Ovary (tissue), 3 donors: ENCODE measurements around the gene IL9R.
"Not testable (repeated sequence)": the region's sequence is repeated elsewhere in the genome, so short reads cannot be mapped to it uniquely, and the experiment has no call there.

Source experiments
- EP300 ChIP-seq: sonication (generic); formaldehyde crosslinking; IDR thresholded peaks from one replicate; pipeline ENCODE4 v1.6.1; 2017; ENCODE audit warnings: antibody characterized with exemption
- POLR2A ChIP-seq: fragments of 450-650 bp; IDR thresholded peaks from one replicate; pipeline ENCODE4 v1.6.1; 2017; ENCODE audit warnings: antibody characterized with exemption, mild to moderate bottlenecking, moderate library complexity
- TF ChIP-seq, protein P1 (sequence below), 3 donors: fragments of 450-650 bp in 2 of 3; fragments of 200-600 bp in 1 of 3; IDR thresholded peaks; one replicate each; pipeline versions ENCODE4 v1.5.1 to v1.8.0; 2016 to 2022; ENCODE audit warnings: antibody characterized with exemption in 3 of 3, mild to moderate bottlenecking in 1 of 3
- donor health status: DM: no; HTN: no; CAD: no.

GRCh38 chrX:156019846-156020245, 22.4 kb downstream of the IL9R start:
- not testable (repeated sequence) for TF ChIP-seq POLR2A, EP300
- TF ChIP-seq, protein P1, sequence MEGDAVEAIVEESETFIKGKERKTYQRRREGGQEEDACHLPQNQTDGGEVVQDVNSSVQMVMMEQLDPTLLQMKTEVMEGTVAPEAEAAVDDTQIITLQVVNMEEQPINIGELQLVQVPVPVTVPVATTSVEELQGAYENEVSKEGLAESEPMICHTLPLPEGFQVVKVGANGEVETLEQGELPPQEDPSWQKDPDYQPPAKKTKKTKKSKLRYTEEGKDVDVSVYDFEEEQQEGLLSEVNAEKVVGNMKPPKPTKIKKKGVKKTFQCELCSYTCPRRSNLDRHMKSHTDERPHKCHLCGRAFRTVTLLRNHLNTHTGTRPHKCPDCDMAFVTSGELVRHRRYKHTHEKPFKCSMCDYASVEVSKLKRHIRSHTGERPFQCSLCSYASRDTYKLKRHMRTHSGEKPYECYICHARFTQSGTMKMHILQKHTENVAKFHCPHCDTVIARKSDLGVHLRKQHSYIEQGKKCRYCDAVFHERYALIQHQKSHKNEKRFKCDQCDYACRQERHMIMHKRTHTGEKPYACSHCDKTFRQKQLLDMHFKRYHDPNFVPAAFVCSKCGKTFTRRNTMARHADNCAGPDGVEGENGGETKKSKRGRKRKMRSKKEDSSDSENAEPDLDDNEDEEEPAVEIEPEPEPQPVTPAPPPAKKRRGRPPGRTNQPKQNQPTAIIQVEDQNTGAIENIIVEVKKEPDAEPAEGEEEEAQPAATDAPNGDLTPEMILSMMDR (IDR thresholded peaks at IDR 0.05) = not testable (repeated sequence)
